ENCODE data around the gene CYGB.

Gene CYGB

DNA sequence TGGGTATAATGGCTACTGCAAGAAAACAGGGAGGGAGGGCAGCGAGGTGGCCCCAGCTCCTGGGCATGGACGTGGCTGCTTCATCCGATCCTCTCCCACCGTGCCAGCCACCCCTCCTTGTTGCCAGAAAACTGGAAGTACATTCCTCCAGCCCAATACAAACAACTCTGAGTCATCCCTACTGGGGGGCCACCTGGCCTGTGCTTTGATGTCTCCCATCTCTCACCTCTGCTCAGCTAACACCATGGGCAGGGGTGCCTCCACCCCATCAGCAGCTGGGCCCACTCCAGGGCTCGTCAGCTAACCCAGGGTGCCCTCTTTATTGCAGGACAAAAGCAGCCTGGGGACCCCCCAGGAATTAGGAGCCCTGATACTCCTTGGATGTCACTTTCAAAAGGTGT lies 38.2 kb downstream of the CYGB start:
- Histone ChIP-seq H3K27me3 (ENCODE audit: insufficient read depth, low read length) (peaks cover 12% of the 10 kb centered on the region), H3K9ac (ENCODE audit: low read depth, low read length) (no peak overlapping the region), H3K27ac (ENCODE audit: low read length) (no peak overlapping the region), H3K4me1 (ENCODE audit: insufficient read depth, low read length) (peaks cover 24% of the 10 kb centered on the region; the same call in 1 of the 2 replicates), H3K9me3 (ENCODE audit: insufficient read depth, low read depth, low read length) (no peaks in the 10 kb centered on the region), H3K36me3 (ENCODE audit: insufficient read depth, low read depth, low read length) (no peaks in the 10 kb centered on the region), H3K4me3 (ENCODE audit: low read length) (no peak overlapping the region)

DNA sequence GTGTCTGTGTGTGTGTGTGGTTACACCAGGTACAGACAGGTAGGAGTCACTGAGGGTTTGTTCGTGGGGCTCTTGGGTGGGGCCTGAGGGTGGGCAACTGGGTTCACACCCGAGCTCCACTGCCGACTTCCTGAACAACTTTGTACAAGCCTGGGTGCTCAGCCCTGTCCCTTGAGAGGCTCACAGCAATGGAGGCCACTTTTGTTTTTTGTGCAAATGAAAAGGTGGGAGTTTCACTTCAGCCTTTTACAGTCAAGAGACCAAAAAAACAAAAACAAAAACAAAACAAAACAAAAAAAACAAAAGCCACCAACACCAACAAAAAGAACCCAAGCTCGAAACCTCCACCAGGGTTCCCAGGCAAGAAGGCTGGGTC lies 38.6 kb downstream of the CYGB start:
- Histone ChIP-seq H3K27ac (ENCODE audit: low read length) (no peak overlapping the region), H3K4me3 (ENCODE audit: low read length) (no peak overlapping the region), H3K27me3 (ENCODE audit: insufficient read depth, low read length) (peaks cover 12% of the 10 kb centered on the region), H3K9ac (ENCODE audit: low read depth, low read length) (no peak overlapping the region), H3K36me3 (ENCODE audit: insufficient read depth, low read depth, low read length) (no peaks in the 10 kb centered on the region), H3K4me1 (ENCODE audit: insufficient read depth, low read length) (peaks cover 24% of the 10 kb centered on the region; the same call in 1 of the 2 replicates), H3K9me3 (ENCODE audit: insufficient read depth, low read depth, low read length) (no peaks in the 10 kb centered on the region)

DNA sequence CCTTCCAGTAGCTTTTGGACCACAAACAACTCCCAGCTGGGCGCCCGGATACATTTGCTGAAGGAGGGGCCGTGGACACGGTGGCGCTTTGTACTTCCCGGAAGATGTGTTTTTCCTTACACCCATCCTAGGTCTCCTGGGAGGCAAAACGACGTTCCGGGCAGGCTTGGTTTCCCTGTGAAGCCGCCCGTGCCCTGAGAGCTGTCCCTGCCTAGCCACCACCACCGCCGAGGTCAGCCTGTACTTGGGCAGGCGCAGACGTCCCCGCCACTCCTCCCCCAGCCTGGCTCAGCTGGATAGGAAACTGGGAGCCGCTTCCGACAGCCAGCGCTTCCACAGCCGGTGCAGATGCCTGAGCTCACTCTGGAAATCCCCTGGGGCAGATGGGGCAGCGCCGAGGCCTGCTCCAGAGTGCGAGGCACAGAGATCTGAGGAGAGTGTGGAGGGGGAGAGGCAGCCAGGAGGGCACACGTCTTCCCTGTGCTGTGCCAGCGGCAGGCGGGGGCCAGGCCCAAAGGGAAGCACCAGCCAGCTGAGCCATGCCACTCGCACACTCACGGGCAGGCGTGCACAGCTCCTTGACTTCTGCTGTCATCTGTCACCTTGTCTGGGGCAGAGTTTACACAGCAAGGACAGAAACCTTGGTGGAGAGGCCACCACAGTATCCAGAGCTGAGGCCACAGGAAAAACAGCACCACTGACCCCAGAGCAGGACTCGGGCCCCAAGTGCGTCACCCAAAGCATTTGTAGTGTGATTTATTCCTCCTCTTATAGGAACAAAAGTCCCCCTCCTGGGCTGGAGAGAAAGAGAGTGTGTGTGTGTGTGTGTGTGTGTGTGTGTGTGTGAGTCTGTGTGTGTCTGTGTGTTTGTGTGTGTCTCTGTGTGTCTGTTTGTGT lies 39.3 kb downstream of the CYGB start:
- no peak overlapping the region for H3K27ac ChIP-seq (ENCODE audit: low read length)
- H3K4me3 ChIP-seq (ENCODE audit: low read length) = no peak overlapping the region
- H3K36me3 ChIP-seq (ENCODE audit: insufficient read depth, low read depth, low read length) = no peaks in the 10 kb centered on the region
- H3K9ac ChIP-seq (ENCODE audit: low read depth, low read length) = no peak overlapping the region
- H3K4me1 ChIP-seq (ENCODE audit: insufficient read depth, low read length) = peaks cover 28% of the 10 kb centered on the region
- no peaks in the 10 kb centered on the region for H3K9me3 ChIP-seq (ENCODE audit: insufficient read depth, low read depth, low read length)
- peaks cover 12% of the 10 kb centered on the region for H3K27me3 ChIP-seq (ENCODE audit: insufficient read depth, low read length)

DNA sequence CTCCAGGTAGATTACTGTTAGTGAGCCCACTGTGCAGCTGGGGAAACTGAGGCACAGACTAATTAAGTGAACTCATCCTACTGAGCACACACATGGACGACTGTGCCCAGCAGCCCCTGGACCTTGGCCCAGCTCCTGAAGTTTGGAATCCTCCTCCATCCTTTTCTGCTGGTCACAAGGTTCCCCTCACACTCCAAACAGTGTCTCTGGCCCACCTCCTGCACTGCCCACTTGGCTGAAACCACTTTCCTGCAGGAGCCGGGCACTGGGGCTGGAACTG lies 39.9 kb downstream of the CYGB start:
- Histone ChIP-seq H3K4me1 (ENCODE audit: insufficient read depth, low read length) (peaks cover 33% of the 10 kb centered on the region), H3K36me3 (ENCODE audit: insufficient read depth, low read depth, low read length) (no peaks in the 10 kb centered on the region), H3K9ac (ENCODE audit: low read depth, low read length) (no peak overlapping the region), H3K4me3 (ENCODE audit: low read length) (no peak overlapping the region), H3K9me3 (ENCODE audit: insufficient read depth, low read depth, low read length) (no peaks in the 10 kb centered on the region), H3K27me3 (ENCODE audit: insufficient read depth, low read length) (peaks cover 12% of the 10 kb centered on the region), H3K27ac (ENCODE audit: low read length) (no peak overlapping the region)

DNA sequence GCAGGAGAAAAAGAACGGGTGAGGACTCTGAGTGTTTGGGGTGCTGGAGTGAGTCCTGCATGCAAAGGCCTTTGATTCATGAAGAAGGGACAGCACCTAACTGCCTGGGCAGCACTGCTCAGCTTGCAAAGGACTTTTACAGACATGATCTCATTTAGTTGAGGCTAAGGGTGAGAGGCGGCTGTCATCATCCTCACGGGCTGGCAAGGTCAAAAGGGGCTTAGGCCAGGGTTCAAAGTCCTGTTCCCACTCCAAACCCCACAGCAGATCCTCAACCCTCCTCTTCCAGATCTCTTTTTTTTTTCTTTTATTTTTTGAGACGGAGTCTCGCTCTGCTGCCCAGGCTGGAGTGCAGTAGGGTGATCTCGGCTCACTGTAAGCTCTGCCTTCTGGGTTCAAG lies 41.0 kb downstream of the CYGB start:
- H3K9ac ChIP-seq (ENCODE audit: low read depth, low read length) = no peak overlapping the region
- peaks cover 12% of the 10 kb centered on the region for H3K27me3 ChIP-seq (ENCODE audit: insufficient read depth, low read length)
- peaks cover 30% of the 10 kb centered on the region for H3K4me1 ChIP-seq (ENCODE audit: insufficient read depth, low read length)
- H3K4me3 ChIP-seq (ENCODE audit: low read length) = no peak overlapping the region
- no peaks in the 10 kb centered on the region for H3K36me3 ChIP-seq (ENCODE audit: insufficient read depth, low read depth, low read length)
- no peaks in the 10 kb centered on the region for H3K9me3 ChIP-seq (ENCODE audit: insufficient read depth, low read depth, low read length)
- no peak overlapping the region for H3K27ac ChIP-seq (ENCODE audit: low read length)

DNA sequence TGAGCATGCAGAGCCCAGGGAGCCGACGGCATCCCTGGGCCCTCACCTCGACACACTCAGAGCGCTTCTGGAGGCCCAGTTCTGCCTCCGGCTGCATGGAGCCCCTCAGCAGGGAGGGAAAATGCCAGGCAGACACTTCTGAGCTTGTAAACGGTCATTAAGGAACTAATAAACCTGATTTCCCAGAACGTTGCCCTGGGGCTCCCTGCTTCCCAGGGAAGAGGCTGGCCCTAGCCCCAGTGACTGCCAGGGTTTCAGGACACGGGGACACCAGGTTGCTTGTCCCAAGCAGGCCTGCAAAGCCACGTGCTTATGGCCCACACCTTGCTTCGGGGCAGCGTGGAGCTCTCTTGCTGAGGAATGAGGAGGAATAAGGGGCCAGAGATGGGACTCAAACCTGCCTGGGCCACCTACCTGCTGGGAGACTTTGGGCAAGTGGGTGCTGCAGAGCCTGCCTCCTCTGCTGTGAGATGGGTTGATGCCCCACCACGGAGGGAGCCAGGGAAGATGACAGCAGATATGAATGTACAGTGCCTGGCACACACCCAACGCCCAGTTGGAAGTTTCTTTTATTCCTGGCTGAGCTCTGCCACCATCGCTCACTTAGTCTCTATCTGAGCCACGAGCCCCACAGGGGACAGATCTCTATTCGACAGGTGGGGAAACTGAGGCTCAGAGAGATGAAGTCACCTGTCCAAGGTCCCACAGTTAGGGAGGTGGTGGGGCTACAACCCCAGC lies 41.7 kb downstream of the CYGB start:
- Histone ChIP-seq H3K4me1 (ENCODE audit: insufficient read depth, low read length) (peaks cover 29% of the 10 kb centered on the region), H3K36me3 (ENCODE audit: insufficient read depth, low read depth, low read length) (no peaks in the 10 kb centered on the region), H3K27ac (ENCODE audit: low read length) (no peak overlapping the region), H3K9me3 (ENCODE audit: insufficient read depth, low read depth, low read length) (no peaks in the 10 kb centered on the region), H3K9ac (ENCODE audit: low read depth, low read length) (no peak overlapping the region), H3K4me3 (ENCODE audit: low read length) (no peak overlapping the region), H3K27me3 (ENCODE audit: insufficient read depth, low read length) (peaks cover 11% of the 10 kb centered on the region)

DNA sequence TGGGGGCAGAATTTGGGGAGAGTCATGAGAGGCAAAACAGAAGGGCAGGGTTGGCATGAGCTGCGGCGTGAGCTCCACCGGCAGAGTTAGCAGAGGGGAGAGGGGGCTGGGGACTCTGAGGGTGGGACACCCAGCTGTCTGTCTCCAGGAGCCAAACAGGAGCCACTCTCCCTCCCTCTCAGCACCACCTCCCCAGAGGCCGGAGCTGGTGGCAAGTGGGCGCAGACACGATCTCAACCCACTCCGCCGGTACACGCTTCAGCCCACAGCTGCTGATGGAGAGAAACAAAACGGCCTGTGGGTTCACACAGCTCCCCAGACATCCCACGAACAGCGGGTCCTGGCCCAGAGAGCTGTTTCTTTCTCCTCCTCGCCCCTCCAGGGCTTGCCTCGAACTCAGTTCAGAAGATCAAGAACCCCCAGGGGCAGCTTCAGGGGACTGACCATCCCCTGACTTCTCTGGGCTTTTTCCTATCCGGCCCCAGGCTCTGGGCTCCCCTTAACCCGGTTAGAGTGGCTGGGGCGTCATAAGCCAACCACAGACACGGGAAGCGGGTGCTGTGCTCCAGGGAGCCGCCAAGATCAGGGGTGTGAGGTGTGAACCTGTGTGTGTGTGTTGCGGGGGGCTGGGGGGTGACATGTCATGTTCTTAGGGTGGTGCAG lies 43.9 kb downstream of the CYGB start:
- no peaks in the 10 kb centered on the region for H3K36me3 ChIP-seq (ENCODE audit: insufficient read depth, low read depth, low read length)
- no peaks in the 10 kb centered on the region for H3K27me3 ChIP-seq (ENCODE audit: insufficient read depth, low read length)
- no peak overlapping the region for H3K9ac ChIP-seq (ENCODE audit: low read depth, low read length)
- peaks cover 24% of the 10 kb centered on the region for H3K4me1 ChIP-seq (ENCODE audit: insufficient read depth, low read length)
- no peaks in the 10 kb centered on the region for H3K9me3 ChIP-seq (ENCODE audit: insufficient read depth, low read depth, low read length)
- H3K4me3 ChIP-seq (ENCODE audit: low read length) = no peak overlapping the region
- no peak overlapping the region for H3K27ac ChIP-seq (ENCODE audit: low read length)

DNA sequence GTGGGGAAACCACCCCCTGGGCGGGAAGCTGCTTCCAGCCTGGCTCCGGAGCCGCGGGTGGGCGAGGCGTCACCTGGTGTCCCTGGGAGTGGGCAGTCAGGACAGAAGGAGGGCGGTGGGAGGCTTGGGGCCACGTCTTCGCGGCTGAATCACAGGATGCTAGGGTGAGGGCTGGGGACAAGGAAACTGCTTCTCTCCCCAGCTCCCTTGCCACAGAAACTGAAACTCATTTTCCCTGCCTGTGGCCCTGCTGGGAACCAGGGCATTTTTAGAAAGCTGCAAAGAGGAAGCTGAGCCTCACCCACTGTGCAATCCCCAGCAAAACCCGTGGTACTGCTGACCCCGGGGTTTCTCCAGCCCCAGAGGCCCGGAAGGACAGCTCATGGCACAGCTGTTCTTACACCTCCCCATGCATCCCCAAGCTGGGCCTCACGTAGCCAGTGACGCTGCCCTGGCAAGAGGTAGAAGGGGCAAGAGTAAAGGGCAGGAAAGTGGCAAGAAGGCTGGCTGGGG lies 44.5 kb downstream of the CYGB start:
- Histone ChIP-seq H3K27me3 (ENCODE audit: insufficient read depth, low read length) (no peaks in the 10 kb centered on the region), H3K4me1 (ENCODE audit: insufficient read depth, low read length) (peaks cover 19% of the 10 kb centered on the region), H3K4me3 (ENCODE audit: low read length) (no peak overlapping the region), H3K27ac (ENCODE audit: low read length) (no peak overlapping the region), H3K9me3 (ENCODE audit: insufficient read depth, low read depth, low read length) (no peaks in the 10 kb centered on the region), H3K9ac (ENCODE audit: low read depth, low read length) (no peak overlapping the region), H3K36me3 (ENCODE audit: insufficient read depth, low read depth, low read length) (no peaks in the 10 kb centered on the region)

DNA sequence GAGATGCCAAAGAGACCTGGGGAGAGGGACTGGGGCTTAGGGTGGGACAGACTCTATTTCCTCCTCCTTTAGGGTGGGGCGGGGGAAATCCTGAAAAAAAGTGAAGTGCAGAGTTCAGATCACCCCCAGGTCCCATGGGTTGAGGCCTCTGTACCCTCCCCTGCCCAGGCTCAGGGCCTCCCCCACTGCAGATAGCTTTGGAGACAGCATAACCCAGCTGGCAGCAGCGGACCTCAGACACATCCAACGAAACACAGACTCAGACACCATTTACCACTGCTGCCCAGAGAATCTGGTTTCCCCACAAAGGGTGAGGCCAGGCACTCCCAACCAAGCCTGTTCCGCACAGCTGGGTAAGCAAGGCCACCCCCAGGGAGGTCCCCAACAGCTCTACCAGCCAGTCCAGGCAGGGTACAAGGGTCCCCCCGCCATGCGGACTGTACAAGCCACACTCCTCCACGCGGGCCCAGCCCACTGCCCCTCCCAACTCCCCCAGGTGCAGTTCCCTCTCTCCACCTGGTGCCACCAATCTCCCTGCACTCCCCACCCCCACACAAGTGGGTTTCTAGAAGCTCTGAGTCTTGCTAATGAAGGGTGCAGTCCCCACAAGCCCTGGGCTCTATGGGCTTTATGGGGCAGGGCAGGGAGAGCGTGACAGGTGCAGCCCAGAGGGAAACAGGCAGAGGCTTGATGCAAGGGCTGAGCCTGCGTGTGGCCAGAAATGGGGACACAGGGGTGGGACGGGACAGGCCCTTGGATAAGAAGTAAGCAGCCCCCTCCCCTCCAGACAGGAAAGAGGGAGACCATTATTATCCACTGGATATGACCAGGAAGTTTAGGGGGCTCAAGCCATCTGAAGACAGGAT lies 45.2 kb downstream of the CYGB start:
- H3K36me3 ChIP-seq (ENCODE audit: insufficient read depth, low read depth, low read length) = no peaks in the 10 kb centered on the region
- no peaks in the 10 kb centered on the region for H3K27me3 ChIP-seq (ENCODE audit: insufficient read depth, low read length)
- H3K9ac ChIP-seq (ENCODE audit: low read depth, low read length) = no peak overlapping the region
- H3K4me1 ChIP-seq (ENCODE audit: insufficient read depth, low read length) = peaks cover 12% of the 10 kb centered on the region
- no peak overlapping the region for H3K4me3 ChIP-seq (ENCODE audit: low read length)
- no peaks in the 10 kb centered on the region for H3K9me3 ChIP-seq (ENCODE audit: insufficient read depth, low read depth, low read length)
- no peak overlapping the region for H3K27ac ChIP-seq (ENCODE audit: low read length)

DNA sequence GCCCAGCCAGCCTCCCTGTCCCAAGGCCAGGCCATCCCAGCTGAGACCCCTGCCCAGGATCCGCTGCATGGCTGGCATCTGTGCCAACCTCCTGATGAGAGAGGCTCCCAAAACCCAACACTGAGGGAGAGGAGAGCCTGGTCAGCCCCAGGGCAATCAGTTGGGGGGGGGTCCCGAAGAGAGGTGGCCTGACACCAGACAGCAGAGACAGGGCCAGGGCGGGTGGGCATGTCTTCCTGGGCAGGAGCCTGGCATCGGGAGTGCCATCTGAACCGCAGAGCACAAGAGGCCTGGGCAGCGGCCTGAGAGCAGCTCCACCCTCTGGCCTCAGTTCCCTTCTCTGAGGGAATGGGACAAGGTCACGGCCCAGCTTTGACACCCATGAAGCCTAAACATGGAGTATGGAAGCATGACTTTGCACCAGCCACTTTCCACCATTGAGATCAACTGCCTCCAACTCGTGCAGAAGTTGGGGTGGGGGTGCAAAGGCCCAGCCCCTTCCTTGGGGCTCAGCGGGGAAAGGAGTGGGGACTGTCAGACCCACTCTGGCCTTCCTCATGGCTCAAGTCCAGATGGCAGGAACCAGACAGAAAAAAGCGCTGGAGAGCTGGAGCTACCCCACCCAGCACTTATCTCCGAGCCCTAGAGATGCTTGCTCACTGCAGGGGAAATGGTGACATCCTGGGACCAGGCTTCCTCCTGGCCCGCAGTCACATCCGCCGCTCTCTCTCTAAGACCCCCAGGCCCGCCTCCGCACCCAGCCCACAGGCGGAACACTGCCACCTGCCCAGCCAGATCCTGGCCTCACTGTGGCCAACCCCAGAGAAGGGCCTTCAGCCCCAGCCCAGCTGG lies 46.0 kb downstream of the CYGB start:
- Histone ChIP-seq H3K4me3 (ENCODE audit: low read length) (no peak overlapping the region), H3K27me3 (ENCODE audit: insufficient read depth, low read length) (no peaks in the 10 kb centered on the region), H3K27ac (ENCODE audit: low read length) (no peak overlapping the region), H3K36me3 (ENCODE audit: insufficient read depth, low read depth, low read length) (no peaks in the 10 kb centered on the region), H3K4me1 (ENCODE audit: insufficient read depth, low read length) (peaks cover 12% of the 10 kb centered on the region), H3K9ac (ENCODE audit: low read depth, low read length) (no peak overlapping the region), H3K9me3 (ENCODE audit: insufficient read depth, low read depth, low read length) (no peaks in the 10 kb centered on the region)
